HG02798 (cell line): ENCODE data around the gene RBM15B.

ENCODE experiments used
- ATAC-seq: cut with Tn5 transposase; IDR thresholded peaks from one replicate; pipeline ENCODE4 v1.9.1; 2021; ENCODE audit warnings: mild to moderate bottlenecking; ENCODE audit not compliant: unreplicated experiment, poor library complexity

RBM15B gene

DNA sequence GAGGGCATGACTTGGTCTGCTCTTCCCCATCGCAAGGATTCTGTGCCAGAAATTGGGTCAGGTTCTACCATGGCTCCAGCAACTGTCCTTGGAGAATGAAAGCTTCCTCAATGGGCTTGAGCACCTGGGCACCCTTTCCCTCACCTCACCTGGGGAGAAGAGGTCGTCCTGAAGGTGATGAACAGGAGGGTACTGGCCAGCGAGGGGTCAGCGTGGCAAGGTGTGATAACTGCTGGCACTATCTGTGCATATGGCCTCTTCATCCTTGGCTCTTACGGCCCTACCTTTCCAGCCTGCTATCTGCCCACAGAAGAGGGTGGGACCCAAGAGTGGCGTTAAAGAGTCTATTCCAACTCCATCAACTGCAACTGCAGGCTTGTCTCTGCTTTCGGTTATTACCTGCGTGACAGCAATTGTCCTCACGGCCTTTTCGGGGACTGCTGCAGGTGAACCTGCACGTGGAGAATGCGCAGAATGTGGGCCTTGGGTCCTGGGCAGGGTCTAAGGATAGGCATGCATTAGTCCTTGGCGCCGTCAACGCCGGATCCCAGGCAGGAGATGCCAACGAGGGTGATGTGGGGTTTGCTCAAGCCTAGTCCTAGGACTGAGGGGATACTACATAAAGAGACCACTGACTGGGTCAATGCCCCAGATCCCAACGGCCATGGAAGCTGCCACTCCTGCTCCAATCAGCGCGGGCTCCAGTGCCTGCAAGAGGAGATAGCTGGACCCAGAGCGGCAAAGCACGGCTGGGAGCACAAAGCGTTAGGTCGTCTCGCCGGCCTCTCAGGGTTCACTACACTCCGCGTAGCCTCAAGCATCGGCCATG is 625 bp upstream of the RBM15B start:
- ATAC-seq, result no peak

DNA sequence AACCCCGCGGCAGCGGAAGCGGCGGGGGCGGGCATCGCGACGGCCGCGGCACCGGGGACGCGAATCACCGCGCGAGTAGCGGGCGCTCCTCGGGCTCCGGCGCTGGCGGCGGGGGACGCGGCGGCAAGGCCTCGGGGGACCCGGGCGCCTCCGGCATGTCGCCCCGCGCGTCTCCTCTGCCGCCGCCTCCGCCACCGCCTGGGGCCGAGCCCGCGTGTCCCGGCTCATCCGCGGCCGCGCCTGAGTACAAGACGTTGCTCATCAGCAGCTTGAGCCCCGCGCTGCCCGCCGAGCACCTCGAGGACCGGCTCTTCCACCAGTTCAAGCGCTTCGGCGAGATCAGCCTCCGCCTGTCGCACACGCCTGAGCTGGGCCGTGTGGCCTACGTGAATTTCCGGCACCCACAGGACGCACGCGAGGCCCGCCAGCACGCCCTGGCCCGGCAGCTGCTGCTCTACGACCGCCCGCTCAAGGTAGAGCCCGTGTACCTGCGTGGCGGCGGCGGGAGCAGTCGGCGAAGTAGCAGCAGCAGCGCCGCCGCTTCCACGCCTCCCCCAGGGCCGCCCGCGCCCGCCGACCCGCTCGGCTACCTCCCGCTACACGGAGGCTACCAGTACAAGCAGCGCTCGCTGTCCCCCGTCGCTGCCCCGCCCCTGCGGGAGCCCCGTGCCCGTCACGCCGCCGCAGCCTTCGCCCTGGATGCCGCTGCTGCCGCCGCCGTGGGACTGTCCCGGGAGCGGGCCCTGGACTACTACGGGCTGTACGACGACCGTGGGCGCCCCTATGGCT is 675 bp downstream of the RBM15B start:
- peak; percentile 16 for ATAC-seq

DNA sequence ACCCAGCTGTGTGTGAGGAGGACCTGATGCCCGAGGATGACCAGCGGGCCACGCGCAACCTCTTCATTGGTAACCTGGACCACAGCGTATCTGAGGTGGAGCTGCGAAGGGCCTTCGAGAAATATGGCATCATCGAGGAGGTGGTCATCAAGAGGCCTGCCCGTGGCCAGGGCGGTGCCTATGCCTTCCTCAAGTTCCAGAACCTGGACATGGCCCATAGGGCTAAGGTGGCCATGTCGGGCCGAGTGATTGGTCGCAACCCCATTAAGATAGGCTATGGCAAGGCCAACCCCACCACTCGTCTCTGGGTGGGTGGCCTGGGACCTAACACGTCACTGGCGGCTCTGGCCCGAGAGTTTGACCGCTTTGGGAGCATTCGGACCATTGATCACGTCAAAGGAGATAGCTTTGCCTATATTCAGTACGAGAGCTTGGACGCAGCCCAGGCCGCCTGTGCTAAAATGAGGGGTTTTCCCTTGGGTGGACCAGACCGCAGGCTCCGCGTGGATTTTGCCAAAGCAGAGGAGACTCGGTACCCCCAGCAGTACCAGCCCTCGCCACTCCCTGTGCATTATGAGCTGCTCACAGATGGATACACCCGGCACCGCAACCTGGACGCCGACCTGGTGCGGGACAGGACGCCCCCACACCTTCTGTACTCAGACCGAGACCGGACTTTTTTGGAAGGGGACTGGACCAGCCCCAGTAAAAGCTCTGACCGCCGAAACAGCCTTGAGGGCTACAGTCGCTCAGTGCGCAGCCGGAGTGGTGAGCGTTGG is 1.5 kb downstream of the RBM15B start:
- no peak for ATAC-seq

DNA sequence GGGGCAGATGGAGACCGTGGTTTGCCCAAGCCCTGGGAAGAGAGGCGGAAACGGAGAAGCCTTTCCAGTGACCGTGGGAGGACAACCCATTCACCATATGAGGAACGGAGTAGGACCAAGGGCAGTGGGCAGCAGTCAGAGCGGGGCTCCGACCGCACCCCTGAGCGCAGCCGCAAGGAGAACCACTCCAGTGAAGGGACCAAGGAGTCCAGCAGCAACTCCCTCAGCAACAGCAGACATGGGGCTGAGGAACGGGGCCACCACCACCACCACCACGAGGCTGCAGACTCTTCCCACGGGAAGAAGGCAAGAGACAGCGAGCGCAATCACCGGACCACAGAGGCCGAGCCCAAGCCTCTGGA is 2.0 kb downstream of the RBM15B start:
- no peak for ATAC-seq

DNA sequence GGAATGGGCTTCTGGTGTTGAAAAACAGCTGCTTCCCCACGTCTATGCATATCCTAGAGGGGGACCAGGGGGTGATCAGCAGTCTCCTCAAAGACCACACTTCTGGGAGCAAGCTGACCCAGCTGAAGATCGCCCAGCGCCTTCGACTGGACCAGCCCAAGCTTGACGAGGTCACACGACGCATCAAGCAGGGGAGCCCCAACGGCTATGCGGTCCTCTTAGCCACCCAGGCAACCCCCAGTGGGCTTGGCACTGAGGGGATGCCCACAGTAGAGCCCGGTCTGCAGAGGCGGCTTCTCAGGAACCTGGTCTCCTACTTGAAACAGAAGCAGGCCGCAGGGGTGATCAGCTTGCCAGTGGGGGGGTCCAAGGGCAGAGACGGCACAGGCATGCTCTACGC is 2.5 kb downstream of the RBM15B start:
- no peak for ATAC-seq

DNA sequence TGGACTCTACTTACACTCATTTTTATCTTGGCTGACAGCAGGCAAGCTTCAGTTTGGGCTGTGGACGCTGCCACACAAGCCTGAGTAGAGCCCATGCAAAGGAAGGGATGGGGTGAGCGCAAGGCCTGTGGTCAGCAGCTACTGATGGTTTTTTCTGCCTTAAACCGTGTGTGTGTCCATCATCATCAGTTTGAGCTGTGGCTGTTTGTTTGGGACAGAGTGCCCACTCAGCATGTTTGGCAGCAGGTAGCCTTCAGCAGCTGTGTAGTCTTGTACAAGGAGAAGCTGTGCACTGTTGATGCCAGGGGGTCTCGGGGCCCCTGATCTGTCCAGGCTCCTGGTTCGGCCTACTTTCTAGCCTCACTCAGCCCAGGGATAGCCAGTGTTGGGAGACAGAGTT is 3.5 kb downstream of the RBM15B start:
- no peak for ATAC-seq

DNA sequence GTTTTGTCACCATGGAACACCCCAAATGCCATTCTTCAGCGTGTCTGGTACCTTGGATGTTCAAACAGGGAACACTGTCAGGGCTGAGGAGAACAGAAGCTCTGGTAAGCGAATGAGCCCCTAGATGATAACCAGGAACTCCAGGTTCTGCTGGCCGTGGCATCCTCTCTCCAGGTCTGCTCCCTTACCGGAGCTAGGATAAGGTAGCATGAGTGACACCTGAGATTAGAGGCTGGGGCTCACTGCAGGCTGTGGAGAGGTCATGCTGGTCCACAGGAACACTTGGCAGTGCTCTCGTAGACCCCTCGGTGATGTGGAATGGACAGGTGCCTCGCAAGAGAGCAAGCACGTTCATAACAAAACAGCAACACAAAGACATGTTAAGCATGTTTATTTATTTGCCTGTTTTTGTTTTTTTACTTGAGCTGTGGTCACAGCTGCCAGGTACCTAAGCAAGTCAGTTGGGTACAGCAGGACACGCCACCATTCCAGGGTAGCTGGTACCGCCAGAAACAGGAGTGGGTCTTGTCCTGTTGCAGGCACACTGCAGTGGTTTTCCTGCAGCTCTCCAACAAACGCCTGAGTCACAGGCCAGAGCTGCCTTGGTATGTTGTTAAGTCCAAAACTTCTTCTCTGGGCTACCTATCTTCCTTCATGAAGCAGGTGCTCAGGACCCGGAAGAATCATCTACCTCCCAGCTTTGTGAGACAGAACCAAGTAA is 4.6 kb downstream of the RBM15B start:
- no peak for ATAC-seq

DNA sequence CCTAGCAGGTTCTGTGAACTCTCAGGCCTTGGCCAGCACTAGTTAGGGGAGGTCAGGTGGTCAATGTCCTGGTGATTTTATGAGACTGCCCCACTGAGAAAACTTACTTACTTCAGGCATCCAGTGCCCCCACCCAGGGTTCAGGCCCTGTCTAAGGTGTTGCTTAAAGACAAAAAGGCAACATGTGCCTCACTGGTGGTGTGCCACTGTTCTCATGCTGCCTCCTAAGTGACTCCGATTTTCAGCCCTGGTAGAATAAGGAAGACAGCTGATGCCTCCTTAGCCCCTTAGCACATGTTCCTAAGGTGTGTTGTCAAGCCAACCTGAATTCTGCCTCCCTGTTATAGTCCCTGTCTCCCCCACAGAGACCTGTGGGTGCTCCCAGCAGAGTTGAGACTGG is 5.3 kb downstream of the RBM15B start:
- no peak for ATAC-seq

DNA sequence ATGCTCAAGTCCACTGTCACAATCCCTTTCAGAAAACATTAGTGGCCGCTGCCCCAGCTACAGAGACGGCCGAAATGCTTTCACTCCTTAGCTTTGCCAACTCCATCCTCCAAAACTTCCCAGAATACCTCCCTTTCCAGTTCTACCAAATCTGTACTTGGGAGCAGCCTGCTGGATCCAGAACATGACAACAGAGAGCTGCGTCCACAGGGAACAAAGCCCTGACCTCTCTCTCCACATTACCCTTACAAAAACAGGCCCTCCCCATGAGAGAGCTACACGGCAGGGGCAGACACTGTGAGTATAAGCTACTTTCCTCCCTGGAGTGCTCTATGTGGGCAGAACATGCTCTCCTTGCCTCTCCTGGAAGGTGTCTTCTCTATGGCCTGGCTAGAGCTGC is 6.3 kb downstream of the RBM15B start:
- ATAC-seq, result no peak

DNA sequence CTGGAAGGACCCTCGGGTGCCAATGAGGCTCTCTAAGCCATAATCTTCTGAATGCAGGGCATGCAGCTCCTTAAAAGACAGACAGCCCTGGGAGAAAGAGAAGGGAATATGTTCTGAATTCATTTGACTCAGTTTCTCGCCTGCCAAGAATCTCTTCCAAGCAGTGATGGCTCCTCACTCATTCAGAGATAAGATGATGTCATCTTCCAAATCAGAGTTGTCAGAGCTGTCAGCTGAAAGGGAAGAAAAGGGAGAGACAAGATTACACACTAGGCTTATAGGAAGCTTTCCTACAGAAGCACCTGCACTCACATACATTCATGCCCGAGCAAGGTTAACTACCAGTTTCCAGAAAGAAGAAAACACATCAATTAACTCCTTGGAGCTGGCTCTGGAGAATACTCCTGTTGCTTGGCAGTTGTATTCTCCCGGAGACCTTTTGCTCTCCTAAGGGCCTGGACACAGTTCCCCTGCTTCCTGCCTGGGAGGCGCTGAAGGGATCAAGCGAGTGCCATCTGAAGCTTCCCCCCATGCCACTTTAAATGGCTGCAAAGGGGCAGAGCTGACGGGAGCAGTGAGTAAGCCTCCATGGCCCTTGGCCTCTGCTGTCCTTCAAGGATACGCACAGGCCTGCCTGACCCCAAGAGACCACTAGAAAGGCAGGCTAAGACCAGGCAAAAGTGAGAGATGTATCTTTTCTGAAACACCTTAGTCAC is 7.7 kb downstream of the RBM15B start:
- no peak for ATAC-seq

DNA sequence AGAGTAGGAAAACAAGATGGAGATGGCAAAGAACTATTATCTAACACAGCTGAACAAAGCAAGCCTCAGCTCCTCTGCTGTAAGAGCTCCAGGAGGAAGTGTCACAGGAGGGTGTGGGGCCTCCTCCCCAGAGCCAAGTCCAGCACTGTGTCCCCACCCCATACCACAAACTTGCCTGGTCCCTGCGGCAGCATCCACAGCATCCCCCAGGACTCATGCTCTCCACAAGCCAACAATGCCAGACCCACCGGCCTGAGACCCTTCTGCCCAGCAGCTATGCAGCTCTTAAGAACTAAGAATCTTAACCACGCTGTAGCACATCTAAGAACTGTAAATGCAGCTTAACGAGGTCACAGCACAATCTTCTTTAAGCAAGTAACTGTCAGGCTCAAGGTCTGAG is 9.1 kb downstream of the RBM15B start:
- ATAC-seq, result no peak

DNA sequence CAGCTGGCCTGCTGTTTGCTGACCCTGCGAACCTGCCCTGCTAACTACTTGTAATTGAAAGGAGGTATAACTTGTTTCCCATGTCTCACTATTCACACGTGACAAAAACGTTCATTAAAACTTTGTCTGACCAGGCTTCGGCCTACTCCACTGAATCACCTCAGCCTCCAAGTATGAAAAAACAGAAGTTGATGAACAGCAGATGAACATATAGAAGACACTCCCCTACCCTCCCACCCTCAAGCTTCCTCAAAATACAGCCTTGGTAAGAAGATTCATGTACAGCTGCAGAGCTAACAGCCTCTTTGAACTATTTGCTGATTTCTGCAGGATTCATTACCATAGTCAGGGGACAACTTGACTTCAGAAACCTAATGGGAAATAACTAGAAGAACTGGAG is 10.7 kb downstream of the RBM15B start:
- no peak for ATAC-seq

DNA sequence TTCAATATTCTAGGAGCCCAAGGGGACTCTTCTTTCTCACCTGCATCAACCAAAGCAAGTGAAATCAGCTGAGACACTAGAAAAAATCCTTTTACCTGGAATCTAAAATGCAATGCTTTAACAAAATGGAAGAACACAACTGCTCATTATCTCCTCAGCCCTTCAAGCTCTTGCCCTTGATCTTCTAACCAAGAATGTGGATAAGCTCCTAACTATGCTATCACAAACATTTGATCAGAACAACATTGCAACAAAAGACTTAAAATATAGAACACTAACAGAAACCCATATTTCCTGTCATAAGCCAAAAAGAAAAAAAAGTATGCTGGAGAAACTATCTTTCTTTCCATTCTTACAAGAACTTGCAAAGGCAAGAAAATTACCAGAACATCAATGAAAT is 12.6 kb downstream of the RBM15B start:
- no peak for ATAC-seq

DNA sequence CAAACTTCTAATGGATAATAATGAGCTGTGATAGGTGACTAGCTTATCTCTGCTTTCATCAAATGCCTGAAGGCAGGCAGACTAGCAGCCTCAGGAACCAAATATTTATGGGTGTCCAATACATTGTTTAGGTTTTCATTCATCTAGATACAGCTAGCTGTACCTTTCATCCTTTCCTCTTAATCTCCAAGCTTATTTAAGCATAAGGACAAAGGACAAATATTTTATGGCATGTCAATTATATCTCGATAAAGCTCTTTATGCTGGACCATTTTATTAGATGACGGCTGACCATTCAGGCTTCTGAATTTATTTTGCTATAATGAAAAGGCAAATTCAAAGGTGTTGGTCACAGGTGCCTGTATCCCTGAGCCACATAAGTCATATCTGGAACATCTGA is 16.9 kb downstream of the RBM15B start:
- no peak for ATAC-seq

DNA sequence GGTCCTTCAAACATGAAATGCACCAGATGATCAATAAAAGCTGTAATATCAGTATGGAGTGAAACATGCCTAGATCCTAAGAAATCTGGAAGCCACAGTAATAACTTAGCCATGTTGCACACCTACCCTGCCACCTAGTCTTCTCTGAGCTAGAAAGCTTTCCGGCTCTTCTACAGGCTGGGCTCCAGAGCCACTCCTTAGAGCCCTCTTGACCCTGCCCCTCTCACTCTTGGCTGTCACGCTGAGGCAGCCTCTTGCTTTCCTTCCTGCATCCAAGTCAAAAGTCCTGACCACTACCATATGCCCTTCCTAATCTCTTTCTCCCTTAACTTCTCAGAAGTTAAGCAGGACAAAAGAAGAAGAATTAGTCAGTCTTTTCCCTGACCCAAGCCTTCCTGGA is 17.7 kb downstream of the RBM15B start:
- no peak for ATAC-seq

DNA sequence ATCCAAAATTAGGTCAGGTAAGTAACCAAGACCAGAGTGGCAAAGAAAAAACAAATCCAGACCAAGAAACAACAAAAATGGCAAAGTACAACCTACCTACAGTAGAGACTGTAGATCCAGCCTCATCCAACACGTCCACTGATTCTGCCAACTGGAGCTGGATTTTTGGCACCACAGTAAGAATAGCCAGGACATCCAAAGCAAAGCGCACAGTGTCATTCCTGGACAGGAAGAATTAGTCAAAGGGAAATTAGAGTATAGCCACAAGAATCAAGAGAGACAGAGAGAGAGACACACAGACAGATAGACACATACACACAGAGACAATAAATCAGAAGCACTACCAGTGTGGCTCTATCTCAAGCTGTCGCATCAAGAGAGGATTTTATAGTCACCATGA is 31.1 kb downstream of the RBM15B start:
- ATAC-seq, result no peak

DNA sequence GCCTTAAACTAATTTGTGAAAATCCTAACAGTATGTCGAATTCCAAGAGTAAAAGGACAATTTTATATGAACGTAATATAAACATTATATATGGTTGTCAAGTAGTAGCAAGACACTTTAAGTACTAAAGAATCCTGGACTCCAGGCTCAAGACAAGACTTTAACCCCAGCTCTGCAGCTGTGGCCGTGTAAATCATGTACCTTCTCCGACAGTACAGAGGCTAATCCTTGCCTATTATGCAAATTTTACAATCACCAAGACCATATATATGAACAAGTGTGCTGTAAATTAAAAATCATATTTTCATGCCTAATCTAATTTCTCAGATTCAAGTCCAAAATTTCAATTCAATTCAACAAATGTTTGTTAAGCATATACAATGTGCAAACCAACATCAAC is 35.8 kb downstream of the RBM15B start:
- no peak for ATAC-seq

DNA sequence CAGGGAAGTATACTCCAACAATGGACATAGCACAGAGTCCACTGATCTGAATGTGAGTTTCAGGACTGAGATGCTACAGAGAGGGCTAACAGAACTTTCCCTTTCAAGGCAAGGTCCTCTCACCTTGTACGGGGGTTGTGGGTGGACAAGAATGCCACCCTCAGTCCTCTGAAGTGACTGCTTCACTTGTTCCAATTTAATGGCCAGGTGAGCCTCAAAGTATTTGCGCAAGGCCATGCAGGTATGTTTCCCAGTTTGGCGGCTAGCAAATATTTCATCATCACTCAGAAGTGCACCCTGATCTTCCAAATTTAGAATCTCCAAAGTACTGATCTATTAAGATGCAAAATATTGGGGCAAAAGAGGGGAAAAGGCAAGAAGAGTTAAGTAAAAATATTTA is 38.1 kb downstream of the RBM15B start:
- no peak for ATAC-seq

DNA sequence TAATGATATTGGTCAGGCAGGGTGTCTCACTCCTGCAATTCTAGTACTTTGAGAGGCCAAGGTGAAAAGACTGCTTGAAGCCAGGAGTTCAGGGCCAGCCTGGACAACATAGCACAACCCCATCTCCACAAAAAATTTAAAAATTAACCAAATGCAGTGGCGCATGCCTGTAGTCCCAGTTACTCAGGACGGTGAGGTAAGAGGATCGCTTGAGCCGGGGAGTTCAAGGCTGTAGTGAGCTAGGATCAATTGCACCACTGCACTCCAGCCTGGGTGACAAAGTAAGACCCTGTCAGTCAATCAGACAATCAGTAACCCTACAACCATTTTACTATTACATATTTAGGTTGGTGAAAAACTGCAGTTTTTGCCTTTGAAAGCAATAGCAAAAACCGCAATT is 43.0 kb downstream of the RBM15B start:
- no peak for ATAC-seq

DNA sequence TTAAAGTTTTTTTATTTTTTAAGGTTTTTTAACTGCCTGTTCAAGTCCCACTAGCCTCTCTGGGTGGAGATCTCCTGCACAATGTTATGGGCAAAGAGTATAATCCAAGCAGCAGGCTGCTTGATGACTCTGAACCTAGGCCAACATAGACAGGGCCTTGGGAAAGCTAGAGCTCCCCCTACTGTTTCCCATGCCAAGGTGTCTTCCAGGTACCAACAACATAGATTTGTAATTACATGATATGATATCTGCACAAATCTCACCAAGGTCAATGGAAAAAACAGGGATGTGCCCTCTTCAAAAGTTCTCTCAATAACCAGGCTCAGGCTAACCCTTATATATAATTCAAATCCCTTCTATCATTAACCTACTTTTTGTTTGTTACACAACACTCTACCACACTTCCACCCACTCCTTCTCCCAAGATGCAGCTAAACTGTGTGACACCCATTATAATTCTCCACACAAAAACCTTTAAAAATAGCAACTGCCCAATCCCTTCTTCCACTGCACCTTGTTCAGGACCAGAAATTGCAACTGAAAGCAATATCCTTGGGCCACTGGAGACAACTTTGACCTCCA is 43.8 kb downstream of the RBM15B start:
- ATAC-seq, result no peak
